GM23338 (cell line): ENCODE measurements around the gene PTPRJ. TPM values are rescaled to one million over a fixed set of nuclear protein-coding genes. Genes with fewer than 3 reads are reported as not detected.

ENCODE experiments used
- ATAC-seq: fragments of 200-7000 bp; cut with Tn5 transposase; 3 replicates; pipeline ENCODE4 v1.9.1; 2020
- DNase-seq: peaks from one replicate; pipeline ENCODE4 v3.0.0-alpha.2; 2015; ENCODE audit warnings: low spot score
- H2AFZ ChIP-seq: fragments of 200-600 bp; sonication (generic); 2 replicates; pipeline ENCODE4 v1.8.0; 2016; ENCODE audit warnings: antibody characterized with exemption, mild to moderate bottlenecking, moderate library complexity
- H3F3A ChIP-seq: fragments of 200-600 bp; sonication (generic); replicated peaks from 2 replicates; pipeline ENCODE4 v1.8.0; 2017; ENCODE audit warnings: antibody characterized with exemption, mixed run types, low read depth
- H3K27ac ChIP-seq: fragments of 200-600 bp; sonication (generic); 2 replicates; pipeline ENCODE4 v1.6.1; 2016; ENCODE audit warnings: low read depth
- H3K27me3 ChIP-seq: fragments of 200-600 bp; sonication (generic); 2 replicates; pipeline ENCODE4 v1.8.0; 2016; ENCODE audit warnings: mild to moderate bottlenecking, mixed run types, moderate library complexity; ENCODE audit not compliant: insufficient read depth
- H3K36me3 ChIP-seq: fragments of 200-600 bp; sonication (generic); 2 replicates; pipeline ENCODE4 v1.8.0; 2016; ENCODE audit warnings: mild to moderate bottlenecking; ENCODE audit not compliant: insufficient read depth
- H3K4me1 ChIP-seq: fragments of 200-600 bp; sonication (generic); 2 replicates; pipeline ENCODE4 v1.8.0; 2016; ENCODE audit warnings: mild to moderate bottlenecking, moderate library complexity; ENCODE audit not compliant: insufficient read depth
- H3K4me2 ChIP-seq: fragments of 200-600 bp; sonication (generic); 2 replicates; pipeline ENCODE4 v1.7.1; 2017; ENCODE audit warnings: mixed run types
- H3K4me3 ChIP-seq: fragments of 200-600 bp; sonication (generic); 2 replicates; pipeline ENCODE4 v1.6.1; 2016; ENCODE audit warnings: mixed run types
- H3K79me2 ChIP-seq: fragments of 200-600 bp; sonication (generic); replicated peaks from 2 replicates; pipeline ENCODE4 v1.8.0; 2017; ENCODE audit warnings: mild to moderate bottlenecking; ENCODE audit not compliant: insufficient read depth
- H3K9me2 ChIP-seq: fragments of 200-600 bp; sonication (generic); 2 replicates; pipeline ENCODE4 v1.8.0; 2017; ENCODE audit not compliant: insufficient read depth
- H4K20me1 ChIP-seq: fragments of 200-600 bp; sonication (generic); replicated peaks from 2 replicates; pipeline ENCODE4 v1.8.0; 2017; ENCODE audit warnings: mild to moderate bottlenecking; ENCODE audit not compliant: insufficient read depth
- H3K27ac Mint-ChIP-seq: 2 replicates; pipeline ENCODE4 v1.8.0; 2020; ENCODE audit warnings: inconsistent platforms, mild to moderate bottlenecking, moderate library complexity, mixed read lengths
- H3K27me3 Mint-ChIP-seq: 3 replicates; pipeline ENCODE4 v1.8.0; 2022; ENCODE audit warnings: low read depth, mild to moderate bottlenecking, moderate library complexity, mixed read lengths, inconsistent platforms; ENCODE audit not compliant: insufficient read depth, poor library complexity
- H3K36me3 Mint-ChIP-seq: 3 replicates; pipeline ENCODE4 v1.8.0; 2021; ENCODE audit warnings: low read depth, mild to moderate bottlenecking, inconsistent platforms, moderate library complexity, mixed read lengths
- H3K4me1 Mint-ChIP-seq: 3 replicates; pipeline ENCODE4 v1.8.0; 2020; ENCODE audit warnings: mild to moderate bottlenecking, inconsistent platforms, mixed read lengths
- H3K4me3 Mint-ChIP-seq: 3 replicates; pipeline ENCODE4 v1.8.0; 2021; ENCODE audit warnings: moderate library complexity, mild to moderate bottlenecking, inconsistent platforms, mixed read lengths
- H3K9me3 Mint-ChIP-seq: 3 replicates; pipeline ENCODE4 v1.8.0; 2020; ENCODE audit warnings: moderate library complexity, mild to moderate bottlenecking, inconsistent platforms, mixed read lengths
- CREB1 ChIP-seq: fragments of 250-450 bp; sonication (Bioruptor Pico); IDR thresholded peaks from 2 replicates; pipeline ENCODE4 v1.5.0; 2020; ENCODE audit warnings: low read depth, mild to moderate bottlenecking, moderate library complexity
- CTCF ChIP-seq, 2 experiments: fragments of 200-600 bp in 1 of 2; sonication (generic) in 1 of 2; conservative IDR thresholded peaks; 2 replicates each; pipeline versions ENCODE4 v1.5.1 to v1.6.1; 2016 to 2017; ENCODE audit warnings: antibody characterized with exemption in 2 of 2, low read depth in 2 of 2, mild to moderate bottlenecking in 2 of 2, moderate library complexity in 1 of 2
- ETS1 ChIP-seq: IDR thresholded peaks from 2 replicates; pipeline ENCODE4 v1.6.1; 2016; ENCODE audit warnings: antibody characterized with exemption
- EZH2phosphoT487 ChIP-seq: fragments of 200-600 bp; sonication (generic); IDR thresholded peaks from one replicate; pipeline ENCODE4 v1.8.1; 2018; ENCODE audit warnings: antibody characterized with exemption; ENCODE audit not compliant: unreplicated experiment
- NANOG ChIP-seq: IDR thresholded peaks from 2 replicates; pipeline ENCODE4 v1.6.1; 2016; ENCODE audit warnings: antibody characterized with exemption, borderline replicate concordance
- POLR2AphosphoS5 ChIP-seq: IDR thresholded peaks from 2 replicates; pipeline ENCODE4 v1.6.1; 2016; ENCODE audit warnings: antibody characterized with exemption, low read depth
- REST ChIP-seq: IDR thresholded peaks from one replicate; pipeline ENCODE4 v1.6.1; 2018; ENCODE audit warnings: antibody characterized with exemption; ENCODE audit not compliant: unreplicated experiment
- STAT1 ChIP-seq: IDR thresholded peaks from one replicate; pipeline ENCODE4 v1.6.1; 2016; ENCODE audit warnings: antibody characterized with exemption; ENCODE audit not compliant: unreplicated experiment
- ZNF462 ChIP-seq: fragments of 250-450 bp; sonication (Bioruptor Pico); IDR thresholded peaks from 2 replicates; pipeline ENCODE4 v1.5.0; 2020; ENCODE audit warnings: mild to moderate bottlenecking, moderate library complexity
- polyA plus RNA-seq: library from polyadenylated mRNA; unstranded; fragments of >200 nt; fragmentation: Nextera tagmentation; extraction: Ambion mirVana; gene quantifications from 2 replicates; pipeline ENCODE4 v1.2.1, GENCODE V29; 2016
- total RNA-seq: library from RNA; depleted of rRNA; stranded (reverse); fragments of >200 nt; shearing (Covaris generic); gene quantifications from 2 replicates; pipeline ENCODE4 v1.2.3, GENCODE V29; 2014

Gene PTPRJ
- total and polyA plus RNA-seq, 2 experiments from 2014 or later: 4.2 to 16.0 TPM

- TF ChIP-seq ETS1: no peak
- no peak for TF ChIP-seq CREB1 (CRISPR knock-in tag)
- no peak for TF ChIP-seq STAT1
- TF ChIP-seq POLR2AphosphoS5: no peak
- TF ChIP-seq EZH2phosphoT487: no peak
- TF ChIP-seq REST: no peak
These were observed 22.2 kb downstream of the PTPRJ start (continued) for GRCh38 chr11:48002561-48002960.

GRCh38 chr11:48003926-48004325, 23.6 kb downstream of the PTPRJ start:
- ATAC-seq (no peak), DNase-seq (no peak)
- Mint-ChIP-seq H3K36me3 (no peaks in the 10 kb centered on the region), H3K27ac (0 out of 2 replicates have a peak overlapping the region, but pooled peaks have one; percentile 24), H3K4me3 (no peak overlapping the region; the same call in 2 of the 3 replicates), H3K9me3 (no peaks in the 10 kb centered on the region), H3K4me1 (peaks cover 35% of the 10 kb centered on the region), H3K27me3 (peaks cover 10% of the 10 kb centered on the region)
- Histone ChIP-seq H3K4me3 (no peak overlapping the region), H3K4me1 (peaks cover 17% of the 10 kb centered on the region), H4K20me1 (peaks cover 4% of the 10 kb centered on the region; the same call in 1 of the 2 replicates), H3K79me2 (peaks cover 50% of the 10 kb centered on the region), H2AFZ (no peak overlapping the region), H3K4me2 (no peak overlapping the region), H3K36me3 (no peaks in the 10 kb centered on the region), H3K27ac (no peak overlapping the region), H3K9me2 (no peaks in the 10 kb centered on the region), H3K27me3 (no peaks in the 10 kb centered on the region), H3F3A (0 out of 2 replicates have a peak, but pooled peaks cover 3% of the 10 kb centered on the region)
- TF ChIP-seq ZNF462: no peak
- no peak for TF ChIP-seq CTCF (conservative IDR thresholded peaks at IDR 0.05; ENCODE audit: low read depth in 2 of 2)
- TF ChIP-seq REST: no peak
- TF ChIP-seq NANOG: no peak
